Measurements from ENCODE around the gene PCSK4. TPM values are rescaled to one million over a fixed set of nuclear protein-coding genes. Genes with fewer than 3 reads are reported as not detected.
A peak's percentile ranks its signal among the peaks of the same experiment; 100 is the strongest.

The PCSK4 gene
- total and polyA plus RNA-seq, 7 donors, result 0.99 to 5.0 (median 3.1) TPM; not detected in 1

DNA sequence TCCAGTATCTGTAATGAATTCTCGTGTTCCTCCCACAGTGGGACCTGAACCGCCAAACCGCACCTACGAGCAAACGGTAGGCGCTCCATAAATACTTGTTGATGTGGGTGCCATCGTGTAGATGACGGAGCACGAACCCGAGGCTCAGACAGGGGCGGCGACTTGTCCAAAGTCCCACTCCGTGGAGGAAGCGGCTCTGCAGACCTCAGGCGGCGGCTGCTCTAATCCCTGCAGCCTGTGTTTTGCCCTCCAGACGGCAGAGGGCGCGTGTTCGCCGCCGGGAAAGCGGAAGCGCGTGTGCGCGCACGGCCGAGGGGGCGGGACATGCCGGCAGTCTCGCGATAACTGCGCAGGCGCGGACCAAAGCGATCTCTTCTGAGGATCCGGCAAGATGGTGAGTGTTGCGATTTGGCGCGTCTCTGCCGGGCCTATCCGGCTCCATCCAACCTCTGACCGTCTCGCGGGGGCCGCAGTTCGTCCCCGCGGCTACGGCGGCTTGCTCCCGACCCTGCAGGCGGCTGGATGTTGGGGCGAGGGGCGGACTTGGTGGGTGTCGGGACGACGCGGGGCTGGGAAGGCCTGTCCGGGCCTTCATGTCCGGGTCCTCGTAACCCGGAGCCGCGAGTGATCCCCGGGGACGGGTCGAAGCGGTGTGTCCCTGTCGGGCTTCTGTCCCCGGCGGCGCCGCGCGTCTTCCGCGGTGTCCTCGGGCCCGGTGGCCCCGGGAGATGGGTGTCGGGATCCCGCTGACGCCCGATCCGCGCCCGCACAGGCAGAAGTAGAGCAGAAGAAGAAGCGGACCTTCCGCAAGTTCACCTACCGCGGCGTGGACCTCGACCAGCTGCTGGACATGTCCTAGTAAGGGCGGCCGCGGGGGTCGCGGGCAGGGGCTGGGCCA lies 51.9 kb downstream of the PCSK4 start, which contains the start of gene RPS15:
RPS15 (plus strand) TSS at position 362 of the 898 bp plus-strand sequence; CDS start at position 392, 30 bp downstream.
- peak within 1 kb of the TSS; percentile 70 to 99 (median 82) for H3K4me3 ChIP-seq
- peaks cover 0 to 31% (median 27%) of the 10 kb centered on the region in 4 donors for H3K4me1 ChIP-seq
- WGBS, 2 donors, result 1 to 2% methylated on average over 100 of the region's 100 CpGs
- H3K36me3 ChIP-seq, result peaks cover 26 to 63% (median 40%) of the 10 kb centered on the region in 4 donors
- no peak for TF ChIP-seq EP300 (IDR thresholded peaks at IDR 0.05)
- peak; percentile 89 to 90 for TF ChIP-seq POLR2A (IDR thresholded peaks at IDR 0.05)
- peak; percentile 95 to 99 (median 97) for TF ChIP-seq POLR2AphosphoS5 (IDR thresholded peaks at IDR 0.05)
- TF ChIP-seq, protein P1, sequence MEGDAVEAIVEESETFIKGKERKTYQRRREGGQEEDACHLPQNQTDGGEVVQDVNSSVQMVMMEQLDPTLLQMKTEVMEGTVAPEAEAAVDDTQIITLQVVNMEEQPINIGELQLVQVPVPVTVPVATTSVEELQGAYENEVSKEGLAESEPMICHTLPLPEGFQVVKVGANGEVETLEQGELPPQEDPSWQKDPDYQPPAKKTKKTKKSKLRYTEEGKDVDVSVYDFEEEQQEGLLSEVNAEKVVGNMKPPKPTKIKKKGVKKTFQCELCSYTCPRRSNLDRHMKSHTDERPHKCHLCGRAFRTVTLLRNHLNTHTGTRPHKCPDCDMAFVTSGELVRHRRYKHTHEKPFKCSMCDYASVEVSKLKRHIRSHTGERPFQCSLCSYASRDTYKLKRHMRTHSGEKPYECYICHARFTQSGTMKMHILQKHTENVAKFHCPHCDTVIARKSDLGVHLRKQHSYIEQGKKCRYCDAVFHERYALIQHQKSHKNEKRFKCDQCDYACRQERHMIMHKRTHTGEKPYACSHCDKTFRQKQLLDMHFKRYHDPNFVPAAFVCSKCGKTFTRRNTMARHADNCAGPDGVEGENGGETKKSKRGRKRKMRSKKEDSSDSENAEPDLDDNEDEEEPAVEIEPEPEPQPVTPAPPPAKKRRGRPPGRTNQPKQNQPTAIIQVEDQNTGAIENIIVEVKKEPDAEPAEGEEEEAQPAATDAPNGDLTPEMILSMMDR (IDR thresholded peaks at IDR 0.05), result peak; percentile 74 to 95 (median 90)
- H3K27me3 ChIP-seq, result no peaks in the 10 kb centered on the region
- intact Hi-C loops (cut with DNase I), result loop anchor here (5.0 kb wide), 1 partner anchor 401 kb away; no protein-coding TSS in a partner anchor
- DNase-seq, result peak; percentile 97
- H3K27ac ChIP-seq, result peak within 1 kb of the TSS; percentile 85 to 91 (median 88)
- no peaks in the 10 kb centered on the region for H3K9me3 ChIP-seq

- H3K36me3 ChIP-seq, result peaks cover 33 to 66% (median 47%) of the 10 kb centered on the region in 4 donors
- 42 to 69% methylated on average over 8 of the region's 8 CpGs for WGBS, 2 donors
- H3K4me3 ChIP-seq, result peak overlapping the region in 2 of 4 donors; percentile 75 to 89
- peak overlapping the region in 2 of 4 donors; percentile 85 to 90 for H3K27ac ChIP-seq
- no peaks in the 10 kb centered on the region for H3K9me3 ChIP-seq
- TF ChIP-seq EP300 (IDR thresholded peaks at IDR 0.05) (no peak), POLR2A (IDR thresholded peaks at IDR 0.05) (no peak), POLR2AphosphoS5 (IDR thresholded peaks at IDR 0.05) (no peak)
- TF ChIP-seq, protein P1 (IDR thresholded peaks at IDR 0.05), result no peak
- H3K4me1 ChIP-seq, result peaks cover 0 to 31% (median 27%) of the 10 kb centered on the region in 4 donors
- no peaks in the 10 kb centered on the region for H3K27me3 ChIP-seq
- no peak for DNase-seq
- intact Hi-C loops (cut with DNase I), result loop anchor here (5.0 kb wide), 1 partner anchor 400 kb away; no protein-coding TSS in a partner anchor
Measured at GRCh38 chr19:1437609-1438008, 52.5 kb downstream of the PCSK4 start.

GRCh38 chr19:1435378-1435989 lies 54.7 kb downstream of the PCSK4 start:
- Histone ChIP-seq H3K9me3 (no peaks in the 10 kb centered on the region), H3K36me3 (peaks cover 37 to 66% (median 45%) of the 10 kb centered on the region in 4 donors), H3K4me1 (peaks cover 0 to 23% (median 22%) of the 10 kb centered on the region in 4 donors), H3K27ac (no peak overlapping the region), H3K4me3 (no peak overlapping the region), H3K27me3 (no peaks in the 10 kb centered on the region)
- TF ChIP-seq POLR2AphosphoS5 (IDR thresholded peaks at IDR 0.05) (no peak), POLR2A (IDR thresholded peaks at IDR 0.05) (no peak), EP300 (IDR thresholded peaks at IDR 0.05) (no peak)
- TF ChIP-seq, protein P1 (IDR thresholded peaks at IDR 0.05), result no peak
- intact Hi-C loops (cut with DNase I), result loop anchor here (5.0 kb wide), 1 partner anchor 398 kb away; no protein-coding TSS in a partner anchor
- no peak for DNase-seq
- WGBS, 2 donors, result 83 to 87% methylated on average over 21 of the region's 21 CpGs

- no peak for DNase-seq
- H3K27ac ChIP-seq, result no peak overlapping the region
- intact Hi-C loops (cut with DNase I), result loop anchor here (5.0 kb wide), 1 partner anchor 397 kb away; no protein-coding TSS in a partner anchor
- H3K27me3 ChIP-seq, result no peaks in the 10 kb centered on the region
- no peak for TF ChIP-seq POLR2AphosphoS5 (IDR thresholded peaks at IDR 0.05)
- TF ChIP-seq POLR2A (IDR thresholded peaks at IDR 0.05), result no peak
- no peak for TF ChIP-seq EP300 (IDR thresholded peaks at IDR 0.05)
- TF ChIP-seq, protein P1 (IDR thresholded peaks at IDR 0.05), result no peak
- peaks cover 29 to 66% (median 43%) of the 10 kb centered on the region in 4 donors for H3K36me3 ChIP-seq
- H3K4me1 ChIP-seq, result peaks cover 0 to 14% (median 13%) of the 10 kb centered on the region in 4 donors
- no peak overlapping the region for H3K4me3 ChIP-seq
- no peaks in the 10 kb centered on the region for H3K9me3 ChIP-seq
- WGBS, 2 donors, result 92% methylated on average over 39 of the region's 39 CpGs
Measured at GRCh38 chr19:1434577-1435060, 55.5 kb downstream of the PCSK4 start.

Data from sigmoid colon (tissue), 7 donors.